NCI-H524 (cell line): ENCODE results near the gene ZNF432.
A peak's percentile ranks its signal among the peaks of the same experiment; 100 is the strongest.

Experiments
- DNase-seq, 2 experiments: peaks; one replicate each; lab custom pipeline; 2025; lab: John Stamatoyannopoulos, UW

Gene ZNF432

DNA sequence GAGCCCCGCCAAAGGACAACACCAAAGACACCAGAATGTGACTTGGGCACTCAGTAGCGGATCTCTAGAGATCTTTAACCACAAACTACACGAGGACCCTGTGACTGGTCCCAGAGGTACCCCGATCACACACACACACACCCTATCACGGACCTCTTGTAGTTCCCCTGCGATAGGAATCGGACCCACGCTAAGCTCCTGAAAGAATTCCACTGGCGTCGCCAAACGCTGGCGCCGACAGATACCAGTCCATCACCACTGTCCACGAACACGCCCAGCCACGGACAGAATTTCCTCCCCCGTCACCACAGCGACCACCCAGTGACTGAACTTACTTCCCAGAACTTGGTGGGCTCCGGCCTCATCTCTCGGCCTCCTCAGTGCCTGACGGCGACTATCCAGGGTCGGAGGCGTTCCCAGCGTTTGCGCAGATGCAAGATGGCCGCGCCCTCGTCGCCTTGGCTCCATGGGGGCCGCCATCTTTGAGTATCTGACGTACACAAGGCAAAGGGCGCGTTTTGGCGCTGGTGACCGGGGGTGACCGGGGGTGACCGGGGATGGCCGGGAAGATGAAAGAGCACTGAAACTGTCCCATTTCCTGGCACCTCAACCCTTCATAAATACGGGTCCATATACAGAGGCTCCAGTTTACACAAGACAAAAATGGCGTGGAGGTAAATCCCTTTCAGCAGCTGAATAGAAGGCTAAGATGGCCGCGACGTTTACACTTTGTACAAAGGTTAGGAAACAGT, 40.7 kb downstream of the ZNF432 start, which contains the start of gene ZNF615:
Gene ZNF615 (minus strand): TSS at position 406 of the 752 bp plus-strand sequence. CDS start 4,500 bp downstream, outside the sequence.
- peak; percentile 83 to 86 for DNase-seq

- peak in 1 of 2 experiments; percentile 37 for DNase-seq
Measured at GRCh38 chr19:52007451-52007805, 41.2 kb downstream of the ZNF432 start.

DNA sequence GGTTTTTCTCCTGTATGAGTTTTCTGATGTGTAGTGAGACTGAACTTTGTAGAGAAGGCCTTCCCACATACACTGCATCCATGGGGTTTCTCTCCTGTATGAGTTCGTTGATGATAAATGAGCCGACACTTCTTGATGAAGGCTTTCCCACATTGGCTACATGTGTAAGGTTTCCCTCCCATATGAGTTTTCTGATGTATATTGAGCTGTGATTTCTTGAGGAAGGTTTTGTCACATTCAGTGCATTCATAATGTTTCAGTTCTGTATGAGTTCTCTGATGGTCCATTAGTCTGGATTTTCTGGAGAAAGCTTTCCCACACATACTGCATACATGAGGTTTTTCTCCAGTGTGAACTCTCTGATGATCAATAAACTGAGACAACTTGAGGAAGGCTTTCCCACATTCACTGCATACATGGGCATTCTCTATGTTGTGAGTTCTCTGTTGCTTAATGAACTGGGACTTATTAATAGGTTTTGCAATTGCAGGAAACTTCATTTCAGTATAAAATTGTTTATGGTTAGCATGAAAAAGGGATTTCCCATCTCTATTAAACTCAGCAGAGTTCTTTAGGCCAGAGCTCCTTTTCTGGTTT, 54.5 kb downstream of the ZNF432 start:
- no peak for DNase-seq

- no peak for DNase-seq
Measured at GRCh38 chr19:51993422-51993821, 55.2 kb downstream of the ZNF432 start.

- peak; percentile 94 to 97 for DNase-seq
Measured at GRCh38 chr19:51986309-51987291, 62.0 kb downstream of the ZNF432 start, which contains the start of gene ZNF350. ZNF350 (minus strand) TSS chr19:51986840; CDS start chr19:51974360, 12,480 bp downstream.

DNA sequence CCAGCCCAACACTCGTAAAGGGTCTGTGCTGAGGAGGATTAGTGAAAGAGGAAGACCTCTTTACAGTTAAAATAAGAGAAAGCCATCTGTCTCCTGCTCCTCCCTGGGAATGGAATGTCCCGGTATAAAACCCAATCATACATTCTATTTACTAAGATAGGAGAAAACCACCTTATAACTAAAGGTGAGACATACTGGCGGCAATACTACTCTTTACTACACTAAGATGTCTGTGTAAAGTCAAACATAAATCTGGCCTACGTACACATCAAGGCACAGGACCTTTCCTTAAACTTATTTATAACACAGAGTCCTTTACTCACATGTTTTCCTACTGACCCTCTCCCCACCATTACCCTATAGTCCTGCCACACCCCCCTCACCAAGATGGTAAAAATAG, 65.3 kb downstream of the ZNF432 start:
- DNase-seq: no peak
